Kidney capillary endothelial cell (primary cell): ENCODE results near the gene RPH3AL.
"Not testable (repeated sequence)": the region's sequence is repeated elsewhere in the genome, so short reads cannot be mapped to it uniquely, and the experiment has no call there.

Source experiments
- DNase-seq: peaks from one replicate; pipeline ENCODE4 v3.0.0-alpha.2; 2018; ENCODE audit warnings: low spot score

RPH3AL gene

GRCh38 chr17:282000-282911 lies 70.4 kb downstream of the RPH3AL start:
- no peak for DNase-seq

- DNase-seq = no peak
Measured at GRCh38 chr17:281365-281999, 71.1 kb downstream of the RPH3AL start.

- no peak for DNase-seq
Measured at GRCh38 chr17:280901-281300, 71.7 kb downstream of the RPH3AL start.

GRCh38 chr17:280216-280615 lies 72.4 kb downstream of the RPH3AL start:
- DNase-seq = peak; percentile 25

- DNase-seq = peak; percentile 24
Measured at GRCh38 chr17:279776-280175, 72.8 kb downstream of the RPH3AL start.

- DNase-seq = no peak
Measured at GRCh38 chr17:279331-279730, 73.3 kb downstream of the RPH3AL start.

- DNase-seq = no peak
Measured at GRCh38 chr17:278676-279059, 73.9 kb downstream of the RPH3AL start.

GRCh38 chr17:278055-278675 lies 74.4 kb downstream of the RPH3AL start:
- DNase-seq = no peak

- DNase-seq = no peak
Measured at GRCh38 chr17:274902-275301, 77.7 kb downstream of the RPH3AL start.

GRCh38 chr17:273981-274832 lies 78.4 kb downstream of the RPH3AL start:
- no peak for DNase-seq

- DNase-seq = not testable (repeated sequence)
Measured at GRCh38 chr17:272856-273255, 79.8 kb downstream of the RPH3AL start.

- not testable (repeated sequence) for DNase-seq
Measured at GRCh38 chr17:271928-272623, 80.5 kb downstream of the RPH3AL start.

- no peak for DNase-seq
Measured at GRCh38 chr17:269616-270514, 82.7 kb downstream of the RPH3AL start.

- peak; percentile 47 for DNase-seq
Measured at GRCh38 chr17:266701-267667, 85.6 kb downstream of the RPH3AL start.

GRCh38 chr17:266219-266618 lies 86.4 kb downstream of the RPH3AL start:
- DNase-seq = no peak

- no peak for DNase-seq
Measured at GRCh38 chr17:265718-266117, 86.9 kb downstream of the RPH3AL start.

- no peak for DNase-seq
Measured at GRCh38 chr17:263773-264172, 88.8 kb downstream of the RPH3AL start.

- DNase-seq = no peak
Measured at GRCh38 chr17:263271-263670, 89.3 kb downstream of the RPH3AL start.

GRCh38 chr17:261635-262034 lies 91.0 kb downstream of the RPH3AL start:
- DNase-seq = no peak
